ENCODE data around the gene CFAP90. TPM values are rescaled to one million over a fixed set of nuclear protein-coding genes. Genes with fewer than 3 reads are reported as not detected.

Gene CFAP90
- total RNA-seq, 2 donors from 2014 or later: 0.80 to 0.88 TPM

DNA sequence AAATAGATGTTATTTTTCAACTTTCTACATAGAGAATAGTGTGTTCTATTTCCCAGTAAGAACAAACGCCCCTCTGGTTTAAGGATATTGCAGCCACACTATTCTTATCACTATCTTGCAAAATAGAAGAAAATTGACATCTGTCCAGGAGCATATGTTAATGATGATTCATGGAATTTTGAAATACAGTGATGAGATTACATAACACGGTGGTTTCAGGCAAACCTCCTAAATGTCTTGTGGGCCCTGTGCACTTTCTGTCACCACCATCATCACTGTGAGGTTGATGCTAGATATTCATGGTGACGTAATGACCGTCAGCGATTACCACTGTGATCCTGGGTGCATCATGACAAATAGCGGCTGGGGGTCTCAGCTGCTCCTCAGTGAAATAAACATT is 48.1 kb downstream of the CFAP90 start:
- H3K27me3 ChIP-seq (ENCODE audit: control insufficient read depth, insufficient read depth, low read length, poor library complexity, severe bottlenecking): peaks cover 19% of the 10 kb centered on the region
- WGBS, 2 experiments (ENCODE audit: insufficient coverage in 1 of 2, insufficient read length in 1 of 2): 95 to 96% methylated on average over 4 to 6 of the region's 6 CpGs
- no peak overlapping the region for H3K9ac ChIP-seq (ENCODE audit: extremely low read depth, low read length, poor library complexity, severe bottlenecking)
- no peaks in the 10 kb centered on the region for H3K9me3 ChIP-seq (ENCODE audit: control insufficient read depth, low read length)
- Mint-ChIP-seq H3K4me3 (no peak overlapping the region), H3K27me3 (ENCODE audit: insufficient read depth) (peaks cover 9% of the 10 kb centered on the region), H3K27ac (no peak overlapping the region), H3K9me3 (no peaks in the 10 kb centered on the region), H3K4me1 (no peaks in the 10 kb centered on the region), H3K36me3 (ENCODE audit: low read depth) (peaks cover 25% of the 10 kb centered on the region)
- peaks cover 15% of the 10 kb centered on the region for H3K36me3 ChIP-seq (ENCODE audit: control insufficient read depth, insufficient read depth, low read length)
- H3K27ac ChIP-seq (ENCODE audit: low read depth, low read length): no peak overlapping the region
- no peak overlapping the region for H3K4me3 ChIP-seq (ENCODE audit: low read length)
- DNase-seq: no peak
- no peaks in the 10 kb centered on the region for H3K4me1 ChIP-seq (ENCODE audit: control insufficient read depth, insufficient read depth, low read length)
- TF ChIP-seq, protein P1, sequence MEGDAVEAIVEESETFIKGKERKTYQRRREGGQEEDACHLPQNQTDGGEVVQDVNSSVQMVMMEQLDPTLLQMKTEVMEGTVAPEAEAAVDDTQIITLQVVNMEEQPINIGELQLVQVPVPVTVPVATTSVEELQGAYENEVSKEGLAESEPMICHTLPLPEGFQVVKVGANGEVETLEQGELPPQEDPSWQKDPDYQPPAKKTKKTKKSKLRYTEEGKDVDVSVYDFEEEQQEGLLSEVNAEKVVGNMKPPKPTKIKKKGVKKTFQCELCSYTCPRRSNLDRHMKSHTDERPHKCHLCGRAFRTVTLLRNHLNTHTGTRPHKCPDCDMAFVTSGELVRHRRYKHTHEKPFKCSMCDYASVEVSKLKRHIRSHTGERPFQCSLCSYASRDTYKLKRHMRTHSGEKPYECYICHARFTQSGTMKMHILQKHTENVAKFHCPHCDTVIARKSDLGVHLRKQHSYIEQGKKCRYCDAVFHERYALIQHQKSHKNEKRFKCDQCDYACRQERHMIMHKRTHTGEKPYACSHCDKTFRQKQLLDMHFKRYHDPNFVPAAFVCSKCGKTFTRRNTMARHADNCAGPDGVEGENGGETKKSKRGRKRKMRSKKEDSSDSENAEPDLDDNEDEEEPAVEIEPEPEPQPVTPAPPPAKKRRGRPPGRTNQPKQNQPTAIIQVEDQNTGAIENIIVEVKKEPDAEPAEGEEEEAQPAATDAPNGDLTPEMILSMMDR (conservative IDR thresholded peaks at IDR 0.05): no peak

DNA sequence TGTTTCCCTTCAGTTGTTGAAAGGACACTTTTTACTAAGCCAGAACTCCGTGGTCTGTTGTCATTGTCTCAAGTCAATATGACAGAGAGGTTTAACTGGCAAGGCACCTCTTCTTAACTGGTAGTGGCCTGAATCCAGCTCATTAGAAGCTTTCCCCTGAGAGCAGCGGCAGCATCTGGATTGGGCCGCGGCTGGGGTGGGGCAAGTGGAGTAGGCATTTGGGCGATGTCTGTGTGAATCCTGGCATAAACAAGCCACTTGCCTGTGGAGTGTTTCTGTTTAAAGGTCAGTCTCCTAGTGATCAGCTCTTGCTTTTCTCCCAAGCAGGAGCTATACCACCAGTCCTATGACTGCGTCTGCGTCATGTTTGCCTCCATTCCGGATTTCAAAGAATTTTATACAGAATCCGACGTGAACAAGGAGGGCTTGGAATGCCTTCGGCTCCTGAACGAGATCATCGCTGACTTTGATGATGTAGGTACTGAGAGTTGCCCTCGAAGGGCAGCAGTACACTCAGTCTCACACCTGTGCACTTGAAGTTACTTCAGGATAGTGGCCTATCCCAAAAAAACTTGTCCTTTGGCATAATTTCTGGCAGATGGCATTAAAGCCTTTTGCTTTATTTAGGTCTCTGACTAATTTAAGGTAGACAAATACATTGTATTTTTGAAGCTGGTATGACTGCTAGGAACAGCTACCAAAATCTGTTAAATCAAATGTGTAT is 48.9 kb downstream of the CFAP90 start:
- Mint-ChIP-seq H3K36me3 (ENCODE audit: low read depth) (peaks cover 17% of the 10 kb centered on the region), H3K27ac (no peak overlapping the region), H3K9me3 (no peaks in the 10 kb centered on the region), H3K27me3 (ENCODE audit: insufficient read depth) (peaks cover 4% of the 10 kb centered on the region), H3K4me3 (no peak overlapping the region), H3K4me1 (no peaks in the 10 kb centered on the region)
- H3K4me3 ChIP-seq (ENCODE audit: low read length): no peak overlapping the region
- DNase-seq: no peak
- H3K4me1 ChIP-seq (ENCODE audit: control insufficient read depth, insufficient read depth, low read length): no peaks in the 10 kb centered on the region
- TF ChIP-seq, protein P1 (conservative IDR thresholded peaks at IDR 0.05): no peak
- no peak overlapping the region for H3K9ac ChIP-seq (ENCODE audit: extremely low read depth, low read length, poor library complexity, severe bottlenecking)
- H3K27me3 ChIP-seq (ENCODE audit: control insufficient read depth, insufficient read depth, low read length, poor library complexity, severe bottlenecking): peaks cover 11% of the 10 kb centered on the region
- peaks cover 15% of the 10 kb centered on the region for H3K36me3 ChIP-seq (ENCODE audit: control insufficient read depth, insufficient read depth, low read length)
- no peaks in the 10 kb centered on the region for H3K9me3 ChIP-seq (ENCODE audit: control insufficient read depth, low read length)
- no peak overlapping the region for H3K27ac ChIP-seq (ENCODE audit: low read depth, low read length)
- WGBS, 2 experiments (ENCODE audit: insufficient coverage in 1 of 2, insufficient read length in 1 of 2): 97% methylated on average over 11 to 14 of the region's 14 CpGs

DNA sequence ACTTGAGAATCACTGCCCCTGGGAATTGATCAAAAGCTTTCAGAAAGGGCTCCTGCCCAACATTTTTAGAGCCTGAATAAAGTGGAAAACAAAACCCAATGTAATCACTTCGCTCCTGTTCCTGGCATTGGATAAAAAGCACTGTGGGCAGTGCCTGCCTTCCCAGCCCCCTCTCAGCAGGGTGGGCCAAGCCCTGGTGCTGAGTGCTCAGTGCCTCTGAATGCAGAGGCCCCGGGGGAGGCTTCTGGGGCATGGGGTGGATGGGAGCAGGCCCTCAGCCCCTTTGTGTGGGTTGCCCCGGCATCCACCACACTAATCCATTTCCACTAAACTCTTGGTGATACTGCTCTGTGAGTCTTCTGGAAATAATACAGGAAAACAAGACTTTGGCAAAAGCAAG is 55.6 kb downstream of the CFAP90 start:
- TF ChIP-seq, protein P1 (conservative IDR thresholded peaks at IDR 0.05): no peak
- peaks cover 2% of the 10 kb centered on the region for H3K4me1 Mint-ChIP-seq
- DNase-seq: no peak
- 63 to 88% methylated on average over 1 to 3 of the region's 3 CpGs for WGBS, 2 experiments (ENCODE audit: insufficient coverage in 1 of 2, insufficient read length in 1 of 2)
- H3K4me3 ChIP-seq (ENCODE audit: low read length): no peak overlapping the region
- H3K9me3 Mint-ChIP-seq: no peaks in the 10 kb centered on the region
- peak overlapping the region; percentile 13 for H3K27ac Mint-ChIP-seq
- no peaks in the 10 kb centered on the region for H3K36me3 ChIP-seq (ENCODE audit: control insufficient read depth, insufficient read depth, low read length)
- H3K27ac ChIP-seq (ENCODE audit: low read depth, low read length): no peak overlapping the region
- no peaks in the 10 kb centered on the region for H3K4me1 ChIP-seq (ENCODE audit: control insufficient read depth, insufficient read depth, low read length)
- H3K27me3 Mint-ChIP-seq (ENCODE audit: insufficient read depth): no peaks in the 10 kb centered on the region
- no peak overlapping the region for H3K4me3 Mint-ChIP-seq
- no peaks in the 10 kb centered on the region for H3K27me3 ChIP-seq (ENCODE audit: control insufficient read depth, insufficient read depth, low read length, poor library complexity, severe bottlenecking)
- no peak overlapping the region for H3K9ac ChIP-seq (ENCODE audit: extremely low read depth, low read length, poor library complexity, severe bottlenecking)
- peaks cover 11% of the 10 kb centered on the region for H3K36me3 Mint-ChIP-seq (ENCODE audit: low read depth)
- H3K9me3 ChIP-seq (ENCODE audit: control insufficient read depth, low read length): no peaks in the 10 kb centered on the region
